Measurements from ENCODE around the gene GPR141.

DNA sequence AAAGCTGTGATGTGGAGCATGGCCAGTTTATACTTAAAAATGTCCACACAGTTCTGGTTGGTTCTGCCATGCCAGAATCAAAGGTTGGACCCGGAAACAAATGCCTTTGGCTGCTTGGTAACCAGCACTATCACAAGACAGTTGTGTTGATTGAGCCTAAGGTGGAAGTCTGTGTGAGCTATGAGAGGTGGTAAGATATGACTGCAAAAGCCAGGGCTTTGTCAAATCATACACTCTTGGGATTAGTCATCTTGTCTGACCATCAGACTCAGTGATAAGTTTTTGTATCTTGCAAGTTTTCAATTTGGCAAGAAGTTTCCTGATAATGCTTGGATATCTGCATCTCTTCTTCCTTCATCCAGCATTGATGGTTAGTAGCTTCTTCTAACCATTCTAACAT, 35.5 kb downstream of the GPR141 start:
- TF ChIP-seq, protein P1, sequence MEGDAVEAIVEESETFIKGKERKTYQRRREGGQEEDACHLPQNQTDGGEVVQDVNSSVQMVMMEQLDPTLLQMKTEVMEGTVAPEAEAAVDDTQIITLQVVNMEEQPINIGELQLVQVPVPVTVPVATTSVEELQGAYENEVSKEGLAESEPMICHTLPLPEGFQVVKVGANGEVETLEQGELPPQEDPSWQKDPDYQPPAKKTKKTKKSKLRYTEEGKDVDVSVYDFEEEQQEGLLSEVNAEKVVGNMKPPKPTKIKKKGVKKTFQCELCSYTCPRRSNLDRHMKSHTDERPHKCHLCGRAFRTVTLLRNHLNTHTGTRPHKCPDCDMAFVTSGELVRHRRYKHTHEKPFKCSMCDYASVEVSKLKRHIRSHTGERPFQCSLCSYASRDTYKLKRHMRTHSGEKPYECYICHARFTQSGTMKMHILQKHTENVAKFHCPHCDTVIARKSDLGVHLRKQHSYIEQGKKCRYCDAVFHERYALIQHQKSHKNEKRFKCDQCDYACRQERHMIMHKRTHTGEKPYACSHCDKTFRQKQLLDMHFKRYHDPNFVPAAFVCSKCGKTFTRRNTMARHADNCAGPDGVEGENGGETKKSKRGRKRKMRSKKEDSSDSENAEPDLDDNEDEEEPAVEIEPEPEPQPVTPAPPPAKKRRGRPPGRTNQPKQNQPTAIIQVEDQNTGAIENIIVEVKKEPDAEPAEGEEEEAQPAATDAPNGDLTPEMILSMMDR (optimal IDR thresholded peaks at IDR 0.05 in 1 of 3, IDR thresholded peaks at IDR 0.05 in 1 of 3, conservative IDR thresholded peaks at IDR 0.05 in 1 of 3; ENCODE audit: extremely low read depth in 1 of 3, insufficient read depth in 2 of 3, low read length in 3 of 3), result no peak
- TF ChIP-seq EZH2 (IDR thresholded peaks at IDR 0.05; ENCODE audit: low read length), result no peak

Measured in keratinocyte (primary cell).